Uterus (tissue), 4 donors: Measurements from ENCODE around the gene ETS1. TPM values are rescaled to one million over a fixed set of nuclear protein-coding genes. Genes with fewer than 3 reads are reported as not detected.
A peak's percentile ranks its signal among the peaks of the same experiment; 100 is the strongest.

ENCODE experiments used
- DNase-seq, 2 donors: peaks; one replicate each; pipeline ENCODE4 v3.0.0-alpha.2; 2019 to 2020
- H3K27ac ChIP-seq, 2 donors: fragments of 200-600 bp; sonication (generic); 1 replicate in 1 of 2; 2 replicates in 1 of 2; pipeline ENCODE4 v1.5.1; 2016 to 2018
- H3K27me3 ChIP-seq, 2 donors: fragments of 200-600 bp; sonication (generic); one replicate each; pipeline ENCODE4 v1.5.1; 2018 to 2019; ENCODE audit warnings: control low read depth in 1 of 2
- H3K36me3 ChIP-seq, 2 donors: fragments of 200-600 bp; sonication (generic); one replicate each; pipeline ENCODE4 v1.5.1; 2019; ENCODE audit warnings: control low read depth in 1 of 2
- H3K4me1 ChIP-seq, 2 donors: fragments of 200-600 bp; sonication (generic); one replicate each; pipeline ENCODE4 v1.5.1; 2018 to 2019; ENCODE audit warnings: control low read depth in 1 of 2
- H3K4me3 ChIP-seq, 2 donors: fragments of 200-600 bp; sonication (generic); 1 replicate in 1 of 2; 2 replicates in 1 of 2; pipeline ENCODE4 v1.5.1; 2018 to 2019; ENCODE audit warnings: mild to moderate bottlenecking in 1 of 2
- H3K9me3 ChIP-seq, 2 donors: fragments of 200-600 bp; sonication (generic); one replicate each; pipeline ENCODE4 v1.5.1; 2019; ENCODE audit warnings: control low read depth in 1 of 2
- POLR2A ChIP-seq, 2 donors: fragments of 450-650 bp; IDR thresholded peaks; one replicate each; pipeline ENCODE4 v1.6.1; 2016; ENCODE audit warnings: antibody characterized with exemption in 2 of 2, mild to moderate bottlenecking in 1 of 2, moderate library complexity in 1 of 2
- intact Hi-C: fragments of 100-400 bp; cut with DNase I; formaldehyde crosslinking; loops from one replicate; pipeline ENCODE4 v1.15.1; 2023; ENCODE audit warnings: low total_unique reads
- total RNA-seq, 4 donors: library from RNA; depleted of rRNA in 3 of 4; stranded (reverse); fragments of >200 nt in 3 of 4; gene quantifications; one replicate each; pipeline versions ENCODE4 v1.1.0 to v1.2.4, GENCODE V29; 2014 to 2023
- TF ChIP-seq, protein P1 (sequence below), 4 experiments: fragments of 200-600 bp in 2 of 4; fragments of 450-650 bp in 2 of 4; sonication (generic) in 2 of 4; IDR thresholded peaks; one replicate each; pipeline ENCODE4 v1.5.1; 2016 to 2019; ENCODE audit warnings: antibody characterized with exemption in 4 of 4, mild to moderate bottlenecking in 2 of 4, moderate library complexity in 1 of 4
- donor health status: DM: yes; HTN: yes; CAD: no.

Gene ETS1
- total RNA-seq, 4 donors from 2014 or later, result 24.1 to 80.9 (median 58.3) TPM

DNA sequence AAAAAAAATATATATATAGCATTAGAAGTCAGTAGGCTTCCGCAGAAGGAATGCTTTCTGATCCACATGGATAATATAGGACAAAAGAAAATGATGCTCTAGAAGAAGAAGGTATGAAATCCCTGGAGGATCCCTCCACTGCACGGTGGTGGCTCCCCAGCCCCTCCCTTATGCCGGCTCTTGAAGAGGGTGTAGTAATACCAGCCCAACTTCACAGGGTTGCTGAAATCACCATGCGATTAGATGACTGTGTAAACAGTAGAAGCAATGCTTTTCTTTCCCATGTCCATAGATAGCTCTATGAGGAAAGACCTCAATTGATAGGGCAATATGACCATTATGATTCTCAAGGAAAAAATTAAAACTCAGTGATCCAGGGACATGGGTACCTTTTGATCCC, 3.2 kb upstream of the ETS1 start:
- DNase-seq, result no peak
- no peak overlapping the region for H3K4me3 ChIP-seq
- H3K9me3 ChIP-seq, result no peaks in the 10 kb centered on the region
- TF ChIP-seq, protein P1, sequence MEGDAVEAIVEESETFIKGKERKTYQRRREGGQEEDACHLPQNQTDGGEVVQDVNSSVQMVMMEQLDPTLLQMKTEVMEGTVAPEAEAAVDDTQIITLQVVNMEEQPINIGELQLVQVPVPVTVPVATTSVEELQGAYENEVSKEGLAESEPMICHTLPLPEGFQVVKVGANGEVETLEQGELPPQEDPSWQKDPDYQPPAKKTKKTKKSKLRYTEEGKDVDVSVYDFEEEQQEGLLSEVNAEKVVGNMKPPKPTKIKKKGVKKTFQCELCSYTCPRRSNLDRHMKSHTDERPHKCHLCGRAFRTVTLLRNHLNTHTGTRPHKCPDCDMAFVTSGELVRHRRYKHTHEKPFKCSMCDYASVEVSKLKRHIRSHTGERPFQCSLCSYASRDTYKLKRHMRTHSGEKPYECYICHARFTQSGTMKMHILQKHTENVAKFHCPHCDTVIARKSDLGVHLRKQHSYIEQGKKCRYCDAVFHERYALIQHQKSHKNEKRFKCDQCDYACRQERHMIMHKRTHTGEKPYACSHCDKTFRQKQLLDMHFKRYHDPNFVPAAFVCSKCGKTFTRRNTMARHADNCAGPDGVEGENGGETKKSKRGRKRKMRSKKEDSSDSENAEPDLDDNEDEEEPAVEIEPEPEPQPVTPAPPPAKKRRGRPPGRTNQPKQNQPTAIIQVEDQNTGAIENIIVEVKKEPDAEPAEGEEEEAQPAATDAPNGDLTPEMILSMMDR (IDR thresholded peaks at IDR 0.05), result no peak
- TF ChIP-seq POLR2A (IDR thresholded peaks at IDR 0.05), result no peak
- H3K27me3 ChIP-seq, result no peaks in the 10 kb centered on the region
- no peaks in the 10 kb centered on the region for H3K4me1 ChIP-seq
- H3K36me3 ChIP-seq, result no peaks in the 10 kb centered on the region
- no peak overlapping the region for H3K27ac ChIP-seq
- intact Hi-C loops, result no loop called here

DNA sequence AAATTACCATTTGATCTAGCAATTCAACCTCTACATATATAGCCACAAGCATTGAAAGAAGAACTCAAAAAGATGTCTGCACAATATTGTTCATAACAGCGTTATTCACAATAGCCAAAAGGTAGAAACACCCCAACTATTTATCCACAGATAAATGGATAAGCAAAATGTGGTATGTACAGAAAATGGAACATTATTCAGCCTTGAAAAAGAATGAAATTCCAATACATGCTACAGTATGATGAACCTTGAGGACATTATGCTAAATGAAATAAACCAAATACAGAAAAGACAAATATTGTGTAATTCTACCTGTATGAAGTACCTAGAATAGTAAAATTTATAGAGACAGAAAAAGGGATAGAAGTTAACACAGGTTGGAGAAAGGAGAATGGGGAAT, 2.6 kb upstream of the ETS1 start:
- Histone ChIP-seq H3K27ac (no peak overlapping the region), H3K4me3 (no peak overlapping the region), H3K4me1 (no peaks in the 10 kb centered on the region), H3K9me3 (no peaks in the 10 kb centered on the region), H3K27me3 (no peaks in the 10 kb centered on the region), H3K36me3 (no peaks in the 10 kb centered on the region)
- TF ChIP-seq, protein P1 (IDR thresholded peaks at IDR 0.05), result no peak
- TF ChIP-seq POLR2A (IDR thresholded peaks at IDR 0.05), result no peak
- intact Hi-C loops, result no loop called here
- no peak for DNase-seq

DNA sequence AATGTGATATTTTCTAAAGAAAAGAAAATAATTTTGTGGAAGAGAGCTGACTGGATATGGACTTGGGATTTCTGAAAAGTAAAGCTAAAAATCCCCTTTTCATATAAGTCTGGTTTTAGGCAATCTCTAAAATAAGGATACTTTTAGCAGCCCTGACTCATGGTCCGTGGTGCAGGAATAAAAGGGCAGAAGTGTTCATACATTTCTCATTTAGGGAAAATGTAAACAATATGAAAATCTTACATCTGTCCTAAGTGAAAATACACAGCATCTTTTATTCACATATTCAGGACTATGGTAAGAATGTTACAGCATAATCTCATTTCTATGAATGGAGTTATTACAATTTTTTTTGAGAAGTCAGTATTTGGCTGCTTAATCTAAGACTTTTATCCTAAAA, 735 bp upstream of the ETS1 start:
- Histone ChIP-seq H3K9me3 (no peaks in the 10 kb centered on the region), H3K27ac (no peak overlapping the region), H3K27me3 (no peaks in the 10 kb centered on the region), H3K4me1 (no peaks in the 10 kb centered on the region), H3K4me3 (no peak overlapping the region), H3K36me3 (no peaks in the 10 kb centered on the region)
- intact Hi-C loops, result no loop called here
- TF ChIP-seq, protein P1 (IDR thresholded peaks at IDR 0.05), result no peak
- no peak for TF ChIP-seq POLR2A (IDR thresholded peaks at IDR 0.05)
- DNase-seq, result no peak

DNA sequence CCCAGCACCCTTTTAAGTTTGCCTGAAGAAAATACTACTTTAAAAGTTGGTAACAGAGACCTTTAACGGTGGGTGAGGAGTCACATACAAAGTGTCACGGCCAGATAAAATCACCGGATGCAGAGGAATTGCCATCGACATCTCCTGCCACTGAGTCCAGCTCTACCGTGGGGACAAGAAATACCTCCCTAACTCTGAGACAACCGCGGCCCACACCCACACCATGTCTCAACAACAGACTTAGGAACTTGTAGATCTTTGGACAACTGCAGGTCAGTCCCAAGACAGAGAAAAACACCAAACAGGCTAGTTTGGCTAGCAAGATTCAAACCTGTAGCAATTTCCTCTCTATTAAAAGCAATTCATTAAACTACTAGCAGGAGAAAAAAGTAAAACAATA, 669 bp downstream of the ETS1 start:
- no peak for DNase-seq
- no peaks in the 10 kb centered on the region for H3K4me1 ChIP-seq
- no peak overlapping the region for H3K4me3 ChIP-seq
- no peaks in the 10 kb centered on the region for H3K9me3 ChIP-seq
- H3K27me3 ChIP-seq, result no peaks in the 10 kb centered on the region
- H3K27ac ChIP-seq, result peak overlapping the region; percentile 21 to 71
- intact Hi-C loops, result no loop called here
- no peaks in the 10 kb centered on the region for H3K36me3 ChIP-seq
- TF ChIP-seq, protein P1 (IDR thresholded peaks at IDR 0.05), result no peak
- TF ChIP-seq POLR2A (IDR thresholded peaks at IDR 0.05), result no peak

DNA sequence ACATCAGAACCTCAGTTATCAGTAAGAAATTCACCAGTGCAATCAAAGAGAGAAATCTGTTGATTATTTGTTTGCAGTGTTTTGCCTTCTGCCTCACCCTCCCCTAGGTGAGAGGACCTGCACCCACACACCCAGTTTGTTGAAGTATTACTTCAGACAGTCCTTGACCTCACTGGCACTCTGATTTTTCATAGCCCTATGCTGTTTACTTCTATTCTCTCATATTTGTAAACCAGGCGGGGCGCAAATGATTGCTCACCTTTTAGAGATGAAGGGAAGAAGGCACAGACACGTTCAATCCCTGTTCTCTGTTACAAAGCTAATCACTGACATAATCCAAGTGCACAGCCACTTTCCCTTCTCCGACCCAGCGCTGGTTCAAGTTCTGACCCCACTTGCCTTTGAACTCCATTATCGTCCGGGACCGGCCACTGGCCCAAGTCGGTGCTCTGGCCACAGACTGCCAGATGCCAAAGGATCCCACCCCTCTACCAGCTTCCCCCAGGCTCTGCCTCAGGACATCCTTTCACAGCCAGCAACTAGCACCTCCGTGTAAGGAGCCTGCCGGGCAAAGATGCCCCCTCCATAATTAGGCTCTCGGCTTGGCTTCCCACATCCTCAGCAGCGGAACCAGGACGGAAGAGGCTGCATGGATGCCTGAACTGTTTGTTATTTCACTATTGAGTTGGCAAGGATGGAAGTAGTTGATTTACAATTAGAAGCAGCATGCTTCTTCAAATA, 1.7 kb downstream of the ETS1 start:
- no peaks in the 10 kb centered on the region for H3K36me3 ChIP-seq
- H3K4me3 ChIP-seq, result no peak overlapping the region
- H3K27me3 ChIP-seq, result no peaks in the 10 kb centered on the region
- no peak for TF ChIP-seq POLR2A (IDR thresholded peaks at IDR 0.05)
- TF ChIP-seq, protein P1 (IDR thresholded peaks at IDR 0.05), result no peak
- no peaks in the 10 kb centered on the region for H3K9me3 ChIP-seq
- DNase-seq, result no peak
- intact Hi-C loops, result no loop called here
- H3K27ac ChIP-seq, result peak overlapping the region in 1 of 2 donors; percentile 71
- H3K4me1 ChIP-seq, result no peaks in the 10 kb centered on the region
